Measurements from ENCODE around the gene PROCR. TPM values are rescaled to one million over a fixed set of nuclear protein-coding genes. Genes with fewer than 3 reads are reported as not detected.
"Not testable (repeated sequence)": the region's sequence is repeated elsewhere in the genome, so short reads cannot be mapped to it uniquely, and the experiment has no call there.

The PROCR gene
- total RNA-seq, 1 donor from 2014 or later = 3.2 TPM

DNA sequence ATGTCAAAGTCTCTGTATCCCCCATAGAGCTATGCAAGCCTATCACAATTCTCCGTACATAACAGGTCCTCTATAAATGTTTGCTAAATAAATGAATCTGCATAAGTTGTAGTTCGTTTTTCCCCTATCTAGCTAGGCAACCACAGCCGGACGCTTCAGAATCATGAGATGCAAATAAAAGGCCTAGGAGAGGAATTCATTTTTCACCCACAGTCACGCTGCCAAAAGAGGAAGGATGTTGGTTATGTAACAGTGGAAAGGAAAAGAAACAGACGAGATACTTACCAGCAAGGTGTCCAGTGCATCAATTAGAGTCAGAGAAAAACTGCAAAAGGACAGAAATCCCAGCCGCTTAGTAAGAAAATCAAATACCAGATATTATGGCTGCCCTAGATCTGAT, 27.2 kb upstream of the PROCR start:
- TF ChIP-seq, protein P1, sequence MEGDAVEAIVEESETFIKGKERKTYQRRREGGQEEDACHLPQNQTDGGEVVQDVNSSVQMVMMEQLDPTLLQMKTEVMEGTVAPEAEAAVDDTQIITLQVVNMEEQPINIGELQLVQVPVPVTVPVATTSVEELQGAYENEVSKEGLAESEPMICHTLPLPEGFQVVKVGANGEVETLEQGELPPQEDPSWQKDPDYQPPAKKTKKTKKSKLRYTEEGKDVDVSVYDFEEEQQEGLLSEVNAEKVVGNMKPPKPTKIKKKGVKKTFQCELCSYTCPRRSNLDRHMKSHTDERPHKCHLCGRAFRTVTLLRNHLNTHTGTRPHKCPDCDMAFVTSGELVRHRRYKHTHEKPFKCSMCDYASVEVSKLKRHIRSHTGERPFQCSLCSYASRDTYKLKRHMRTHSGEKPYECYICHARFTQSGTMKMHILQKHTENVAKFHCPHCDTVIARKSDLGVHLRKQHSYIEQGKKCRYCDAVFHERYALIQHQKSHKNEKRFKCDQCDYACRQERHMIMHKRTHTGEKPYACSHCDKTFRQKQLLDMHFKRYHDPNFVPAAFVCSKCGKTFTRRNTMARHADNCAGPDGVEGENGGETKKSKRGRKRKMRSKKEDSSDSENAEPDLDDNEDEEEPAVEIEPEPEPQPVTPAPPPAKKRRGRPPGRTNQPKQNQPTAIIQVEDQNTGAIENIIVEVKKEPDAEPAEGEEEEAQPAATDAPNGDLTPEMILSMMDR (IDR thresholded peaks at IDR 0.05) = no peak
- H3K27me3 Mint-ChIP-seq (ENCODE audit: unreplicated experiment) = no peaks in the 10 kb centered on the region
- H3K36me3 Mint-ChIP-seq (ENCODE audit: unreplicated experiment) = peaks cover 15% of the 10 kb centered on the region
- no peaks in the 10 kb centered on the region for H3K9me3 Mint-ChIP-seq (ENCODE audit: unreplicated experiment)
- peaks cover 25% of the 10 kb centered on the region for H3K4me1 Mint-ChIP-seq (ENCODE audit: unreplicated experiment)
- DNase-seq (ENCODE audit: extremely low spot score, unreplicated experiment) = no peak
- H3K4me3 Mint-ChIP-seq (ENCODE audit: unreplicated experiment) = no peak overlapping the region
- no peak overlapping the region for H3K27ac Mint-ChIP-seq (ENCODE audit: unreplicated experiment)

DNA sequence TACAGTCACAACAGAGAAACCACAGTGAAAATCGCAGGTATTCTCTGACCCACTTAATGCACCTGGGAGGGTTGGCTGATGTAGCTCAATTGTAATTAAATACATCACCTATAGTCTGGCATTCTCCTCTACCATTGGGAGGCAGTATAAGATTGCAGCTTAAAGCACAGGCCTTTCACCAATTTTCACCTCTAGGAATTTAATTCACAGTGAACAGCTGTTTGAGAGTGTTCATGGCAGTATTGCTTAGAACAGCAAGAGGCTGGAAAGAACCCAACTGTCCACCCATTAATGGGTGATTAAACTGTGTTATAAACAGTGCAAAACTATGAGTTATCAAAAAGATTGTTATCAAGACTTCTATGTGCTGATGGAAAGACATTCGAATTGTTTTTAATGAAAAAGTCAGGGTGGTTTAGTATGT, 26.7 kb upstream of the PROCR start:
- Mint-ChIP-seq H3K27ac (ENCODE audit: unreplicated experiment) (no peak overlapping the region), H3K36me3 (ENCODE audit: unreplicated experiment) (peaks cover 15% of the 10 kb centered on the region), H3K27me3 (ENCODE audit: unreplicated experiment) (no peaks in the 10 kb centered on the region), H3K9me3 (ENCODE audit: unreplicated experiment) (no peaks in the 10 kb centered on the region), H3K4me1 (ENCODE audit: unreplicated experiment) (peaks cover 25% of the 10 kb centered on the region), H3K4me3 (ENCODE audit: unreplicated experiment) (peak overlapping the region; percentile 44)
- no peak for DNase-seq (ENCODE audit: extremely low spot score, unreplicated experiment)
- TF ChIP-seq, protein P1 (IDR thresholded peaks at IDR 0.05) = peak; percentile 79

DNA sequence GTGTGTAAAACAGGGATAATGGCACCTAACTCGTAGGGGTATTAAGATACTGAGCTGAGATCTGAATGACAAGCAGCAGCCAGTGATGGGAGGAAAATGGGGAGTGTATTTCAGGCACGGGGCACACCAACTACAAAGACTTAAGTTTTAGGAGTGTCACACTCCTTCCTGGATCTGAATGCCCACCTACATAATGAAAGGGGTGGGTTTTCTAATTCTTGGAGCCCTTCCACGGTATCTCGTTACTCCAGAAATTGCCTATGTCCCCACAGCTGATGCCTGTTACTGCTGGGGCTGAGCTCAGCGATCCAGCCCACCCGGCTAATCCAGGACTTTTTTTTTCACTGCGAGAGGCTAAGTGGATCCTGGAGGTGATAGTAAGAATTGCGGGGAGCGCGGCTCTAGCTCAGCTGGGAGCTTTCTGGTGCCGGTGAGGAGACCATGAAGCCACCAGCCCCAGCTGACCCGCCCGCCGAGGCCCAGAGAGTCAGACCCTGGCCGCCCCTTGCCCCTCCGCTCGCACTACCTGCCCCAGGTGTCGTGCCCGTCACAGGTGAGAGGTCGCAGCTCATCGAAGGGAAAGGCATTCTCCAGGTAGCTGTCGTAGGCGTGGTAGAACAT, 25.5 kb upstream of the PROCR start:
- Mint-ChIP-seq H3K4me1 (ENCODE audit: unreplicated experiment) (peaks cover 25% of the 10 kb centered on the region), H3K9me3 (ENCODE audit: unreplicated experiment) (no peaks in the 10 kb centered on the region), H3K36me3 (ENCODE audit: unreplicated experiment) (peaks cover 9% of the 10 kb centered on the region), H3K4me3 (ENCODE audit: unreplicated experiment) (peak overlapping the region; percentile 94), H3K27me3 (ENCODE audit: unreplicated experiment) (peaks cover 5% of the 10 kb centered on the region), H3K27ac (ENCODE audit: unreplicated experiment) (peak overlapping the region; percentile 74)
- DNase-seq (ENCODE audit: extremely low spot score, unreplicated experiment) = no peak
- TF ChIP-seq, protein P1 (IDR thresholded peaks at IDR 0.05) = no peak

DNA sequence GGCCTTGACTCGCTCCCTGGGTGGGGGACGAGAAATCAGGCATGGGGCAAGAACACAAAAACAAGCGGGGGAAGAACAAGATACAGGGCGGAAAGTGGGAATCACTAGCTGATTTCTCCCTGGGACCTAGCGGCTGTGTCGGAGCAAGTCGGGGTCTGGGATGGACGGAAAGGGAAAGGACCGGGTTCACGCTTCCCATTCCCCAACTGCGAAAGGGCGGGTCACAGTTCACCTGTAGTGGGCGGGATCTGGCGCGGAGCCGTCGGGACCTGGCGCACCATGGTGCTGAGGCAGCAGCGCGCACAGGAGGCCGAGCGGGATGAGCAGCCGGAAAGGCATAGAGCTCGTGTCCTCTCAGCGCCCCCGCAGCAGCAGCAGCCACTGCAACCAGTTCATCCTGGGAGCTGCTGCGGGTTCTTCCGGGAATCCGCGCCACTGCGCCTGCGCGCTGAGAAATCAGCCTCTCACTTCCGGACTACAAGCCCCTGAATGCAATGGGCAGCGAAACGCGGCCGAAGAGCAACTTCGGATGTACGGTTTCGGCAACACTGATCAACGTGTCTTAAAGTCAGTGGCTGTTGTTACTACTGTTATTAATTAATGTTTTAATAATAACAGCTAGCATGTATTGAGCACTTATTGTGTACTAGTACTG, 24.8 kb upstream of the PROCR start, which contains the start of gene EDEM2:
EDEM2 (minus strand) TSS at position 417 of the 655 bp plus-strand sequence; CDS start at position 339, 78 bp downstream.
- peak; percentile 98 for DNase-seq (ENCODE audit: extremely low spot score, unreplicated experiment)
- TF ChIP-seq, protein P1 (IDR thresholded peaks at IDR 0.05) = no peak
- Mint-ChIP-seq H3K27me3 (ENCODE audit: unreplicated experiment) (peaks cover 5% of the 10 kb centered on the region), H3K27ac (ENCODE audit: unreplicated experiment) (peak within 1 kb of the TSS; percentile 74), H3K4me1 (ENCODE audit: unreplicated experiment) (peaks cover 25% of the 10 kb centered on the region), H3K4me3 (ENCODE audit: unreplicated experiment) (peak within 1 kb of the TSS; percentile 94), H3K9me3 (ENCODE audit: unreplicated experiment) (no peaks in the 10 kb centered on the region), H3K36me3 (ENCODE audit: unreplicated experiment) (peaks cover 5% of the 10 kb centered on the region)

DNA sequence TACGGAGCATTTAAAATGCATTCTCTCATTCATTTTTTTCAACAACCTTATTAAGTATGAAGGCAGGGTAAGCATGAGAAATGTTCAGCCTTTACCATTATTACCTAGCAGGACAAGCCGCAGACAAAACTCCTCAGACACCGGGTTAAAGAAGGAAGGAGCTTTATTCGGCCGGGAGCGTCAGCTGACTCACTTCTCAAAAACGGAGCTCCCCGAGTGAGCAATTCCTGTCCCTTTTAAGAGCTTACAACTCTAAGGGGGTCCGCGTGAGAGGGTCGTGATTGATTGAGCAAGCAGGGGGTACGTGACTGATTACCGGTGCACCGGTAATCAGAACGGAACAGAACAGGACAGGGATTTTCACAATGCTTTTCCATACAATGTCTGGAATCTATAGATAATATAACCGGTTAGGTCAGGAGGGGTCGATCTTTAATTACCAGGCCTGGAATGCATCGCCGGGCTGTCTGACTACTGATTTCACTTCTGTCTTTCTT, 24.2 kb upstream of the PROCR start:
- not testable (repeated sequence) for DNase-seq (ENCODE audit: extremely low spot score, unreplicated experiment); H3K36me3 Mint-ChIP-seq (ENCODE audit: unreplicated experiment); H3K9me3 Mint-ChIP-seq (ENCODE audit: unreplicated experiment); H3K27me3 Mint-ChIP-seq (ENCODE audit: unreplicated experiment)
- Mint-ChIP-seq H3K27ac (ENCODE audit: unreplicated experiment) (peak overlapping the region; percentile 74), H3K4me1 (ENCODE audit: unreplicated experiment) (peaks cover 25% of the 10 kb centered on the region), H3K4me3 (ENCODE audit: unreplicated experiment) (peak overlapping the region; percentile 94)

Measured in osteocyte (in vitro differentiated cells).